Measurements from ENCODE around the gene CCDC106.

GRCh38 chr19:55683449-55684261 is 35.6 kb downstream of the CCDC106 start:
- TF ChIP-seq CTCF (IDR thresholded peaks at IDR 0.05), result no peak
- TF ChIP-seq POLR2AphosphoS5 (IDR thresholded peaks at IDR 0.05; ENCODE audit: low read depth, low read length), result no peak
- TF ChIP-seq REST (IDR thresholded peaks at IDR 0.05; ENCODE audit: insufficient read depth in 1 of 2, low read depth in 2 of 2, low read length in 1 of 2), result no peak
